Activated CD4-positive, CD25-positive, alpha-beta regulatory T cell treated with anti-CD3 and anti-CD28 coated beads, Interleukin-2, amount 50 U/mL, for 24 hours (primary cell): Measurements from ENCODE around the gene KCNK10.

Source experiments
- ATAC-seq, 2 donors: fragments of 150-1000 bp; cut with Tn5 transposase; one replicate each; pipeline ENCODE4 v1.10.0; 2021; ENCODE audit warnings: mild to moderate bottlenecking in 1 of 2, moderate library complexity in 1 of 2

Gene KCNK10

DNA sequence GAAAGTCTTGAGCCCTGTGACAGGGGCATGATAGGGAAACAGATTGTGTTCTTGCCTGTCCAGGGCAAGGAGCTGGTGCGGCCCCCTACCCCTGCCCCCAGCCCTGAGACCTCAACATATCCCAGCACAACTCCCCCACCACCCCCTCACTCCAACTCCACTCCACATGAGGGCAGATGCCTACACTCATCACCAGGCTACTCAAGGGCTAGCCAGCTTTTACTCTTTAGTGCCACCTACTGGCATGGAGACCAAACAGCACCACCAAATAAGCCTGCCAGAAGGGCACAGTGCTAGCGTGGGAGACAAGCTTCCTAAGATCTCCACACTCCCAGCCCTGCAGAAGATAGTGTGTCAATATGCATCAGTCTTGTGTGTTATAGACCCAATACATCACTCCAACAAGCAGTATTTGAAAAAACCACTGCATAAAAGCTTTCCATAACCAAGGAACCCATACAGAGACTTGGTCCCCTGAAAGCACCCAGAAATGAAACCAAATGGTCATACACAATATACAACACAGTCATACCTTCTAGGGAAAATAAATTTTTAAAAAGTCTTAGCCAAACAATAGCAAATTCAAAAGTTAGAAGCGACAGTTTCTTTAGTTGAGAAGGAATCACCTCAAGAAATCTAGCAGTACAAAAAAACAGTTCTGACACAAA lies 154.4 kb downstream of the KCNK10 start:
- ATAC-seq: peak; percentile 62 to 81

DNA sequence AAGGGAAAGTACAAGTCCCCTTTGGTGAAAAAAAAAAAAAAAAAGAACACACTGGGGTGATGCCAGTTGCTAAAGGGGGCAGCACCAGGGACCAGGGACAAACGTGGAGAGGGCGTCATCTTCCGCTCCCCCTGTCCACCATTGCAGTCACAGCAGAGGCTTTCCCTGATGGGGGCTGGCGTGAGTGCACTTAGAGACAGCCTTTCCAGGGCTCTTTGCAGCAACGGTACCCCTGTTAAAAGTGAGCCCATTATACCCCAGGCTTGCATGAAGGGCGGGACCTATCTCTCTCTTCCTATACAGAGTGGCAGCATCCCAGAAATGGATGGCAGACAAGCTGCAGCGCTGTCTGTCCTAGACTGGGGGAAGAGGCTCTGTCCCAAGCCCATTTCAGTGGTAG lies 155.0 kb downstream of the KCNK10 start:
- ATAC-seq: no peak

DNA sequence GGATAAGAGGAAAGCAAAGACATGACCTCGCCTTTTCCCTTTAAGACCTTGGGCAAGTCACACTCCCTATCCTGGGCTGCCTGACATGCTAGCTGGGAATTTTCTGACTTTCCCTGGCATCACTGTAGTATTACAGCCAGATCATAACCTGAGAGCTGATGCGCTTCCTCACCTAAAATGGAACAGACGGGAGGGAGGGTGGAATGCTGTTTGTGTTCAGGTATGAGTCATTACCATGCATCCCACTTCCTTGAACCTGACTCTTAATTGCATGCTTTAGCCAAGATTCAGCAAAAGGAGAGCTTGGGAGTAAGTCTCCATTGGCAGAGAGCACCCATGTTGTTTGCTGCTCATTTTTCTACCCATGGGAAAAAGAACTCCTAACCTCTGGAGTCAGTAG lies 156.5 kb downstream of the KCNK10 start:
- no peak for ATAC-seq

DNA sequence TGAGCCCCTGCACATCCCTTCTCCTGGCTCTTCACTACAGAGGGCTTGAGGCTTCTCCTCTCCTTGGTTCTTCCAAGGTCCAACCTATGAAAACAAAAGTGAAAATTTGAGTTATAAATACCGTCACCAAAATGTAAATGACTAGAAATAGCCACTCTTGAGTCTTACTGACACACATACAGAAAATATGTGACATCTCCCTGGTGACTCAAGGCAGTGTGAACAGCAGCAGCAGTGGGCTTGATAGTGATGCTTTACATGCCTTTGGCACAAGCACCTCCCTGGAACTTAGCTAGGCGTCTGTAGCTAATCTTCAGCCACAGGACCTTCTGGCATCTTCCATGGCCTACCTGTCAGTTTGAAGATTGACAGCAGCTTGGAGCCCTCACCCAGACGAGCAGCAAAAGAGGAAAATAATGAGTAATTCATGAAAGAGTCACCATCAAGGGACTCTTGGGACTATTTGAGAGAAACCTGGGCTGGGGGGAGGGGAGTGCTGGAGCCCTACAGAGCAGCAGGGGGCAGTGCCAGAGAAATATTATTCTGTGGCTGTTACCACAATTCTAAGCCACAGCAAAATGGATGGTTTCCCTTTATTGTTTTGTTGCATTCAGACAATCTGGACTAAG lies 158.0 kb downstream of the KCNK10 start:
- peak; percentile 32 to 49 for ATAC-seq

DNA sequence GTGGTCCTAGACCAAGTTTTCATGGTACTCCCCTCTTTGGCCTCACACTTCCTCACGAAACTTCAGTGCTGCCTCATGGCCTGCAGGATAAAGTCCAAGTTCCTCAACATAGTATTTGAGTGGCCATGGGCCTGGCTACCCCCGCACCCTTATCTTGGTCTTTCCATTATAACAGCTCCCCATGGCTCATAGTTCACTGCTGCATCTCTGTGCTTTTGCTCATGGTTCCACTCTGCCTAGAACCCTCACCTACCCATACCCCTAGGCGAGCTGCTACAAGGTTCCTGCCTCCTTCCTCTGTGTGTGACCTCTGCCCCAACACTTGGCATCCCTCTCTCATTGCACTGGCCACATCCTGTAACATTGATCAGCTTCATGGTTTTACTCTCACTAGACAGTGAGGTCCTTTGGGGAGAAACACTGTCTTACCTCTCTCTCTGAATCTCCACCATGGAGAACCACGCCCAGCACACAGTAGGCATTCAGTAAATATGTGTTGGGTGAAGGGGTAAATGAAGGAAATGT lies 159.3 kb downstream of the KCNK10 start:
- ATAC-seq: no peak

DNA sequence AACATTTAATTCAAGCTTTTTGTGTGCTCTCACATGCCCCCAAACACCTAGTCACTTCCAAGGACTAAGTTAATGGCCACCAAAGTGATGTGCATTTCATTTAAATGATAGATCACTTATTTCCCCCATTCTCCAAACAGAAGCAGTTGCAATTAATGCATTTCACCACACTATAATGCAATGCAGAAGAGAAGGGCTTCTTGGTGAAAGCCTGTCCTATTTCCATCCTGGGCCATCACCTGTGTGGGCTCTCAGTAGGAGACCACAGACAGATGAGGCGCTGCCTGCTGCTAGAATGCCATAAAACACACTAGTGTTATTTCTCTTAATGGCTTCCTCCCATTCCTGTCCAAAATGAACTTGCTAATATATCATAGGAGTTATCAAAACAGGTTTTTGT lies 166.9 kb downstream of the KCNK10 start:
- ATAC-seq: no peak

DNA sequence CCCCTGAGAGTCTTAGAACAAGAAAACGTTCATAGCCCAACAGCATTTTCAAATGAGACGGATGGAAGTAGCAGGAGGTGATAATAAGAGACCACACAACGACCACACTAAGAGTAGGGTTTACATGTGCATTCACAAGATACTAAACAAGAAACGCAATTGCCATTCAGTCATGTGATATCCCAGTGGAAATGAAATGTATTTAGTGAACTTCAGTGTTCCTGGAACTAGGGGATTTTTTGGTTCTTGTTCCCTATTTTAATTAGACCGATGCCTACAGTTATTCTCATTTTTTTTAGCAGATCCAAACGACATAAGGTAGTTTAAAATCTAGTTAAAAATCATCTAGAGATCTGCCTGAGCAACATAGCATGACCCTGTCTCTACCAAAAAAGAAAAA lies 168.1 kb downstream of the KCNK10 start:
- ATAC-seq: no peak

DNA sequence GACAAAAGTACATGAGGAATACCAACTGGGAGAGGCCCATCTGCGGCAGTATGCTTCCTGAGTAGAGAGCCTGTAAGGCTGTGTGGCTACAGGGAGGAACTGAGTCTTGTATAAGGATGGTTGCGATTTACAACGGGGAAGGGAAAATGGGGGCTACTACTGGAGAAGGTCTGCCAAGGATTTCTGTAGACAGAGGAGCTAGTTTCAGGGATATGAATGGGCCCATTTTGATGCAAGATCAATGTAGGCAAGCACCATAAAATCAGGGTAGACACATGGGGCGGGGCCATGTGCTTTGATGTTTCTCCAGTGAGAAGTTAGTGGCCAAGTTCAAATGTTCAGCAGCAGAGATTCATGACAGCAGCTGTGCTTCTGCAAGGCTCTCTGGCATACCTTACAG lies 168.7 kb downstream of the KCNK10 start:
- ATAC-seq: no peak

DNA sequence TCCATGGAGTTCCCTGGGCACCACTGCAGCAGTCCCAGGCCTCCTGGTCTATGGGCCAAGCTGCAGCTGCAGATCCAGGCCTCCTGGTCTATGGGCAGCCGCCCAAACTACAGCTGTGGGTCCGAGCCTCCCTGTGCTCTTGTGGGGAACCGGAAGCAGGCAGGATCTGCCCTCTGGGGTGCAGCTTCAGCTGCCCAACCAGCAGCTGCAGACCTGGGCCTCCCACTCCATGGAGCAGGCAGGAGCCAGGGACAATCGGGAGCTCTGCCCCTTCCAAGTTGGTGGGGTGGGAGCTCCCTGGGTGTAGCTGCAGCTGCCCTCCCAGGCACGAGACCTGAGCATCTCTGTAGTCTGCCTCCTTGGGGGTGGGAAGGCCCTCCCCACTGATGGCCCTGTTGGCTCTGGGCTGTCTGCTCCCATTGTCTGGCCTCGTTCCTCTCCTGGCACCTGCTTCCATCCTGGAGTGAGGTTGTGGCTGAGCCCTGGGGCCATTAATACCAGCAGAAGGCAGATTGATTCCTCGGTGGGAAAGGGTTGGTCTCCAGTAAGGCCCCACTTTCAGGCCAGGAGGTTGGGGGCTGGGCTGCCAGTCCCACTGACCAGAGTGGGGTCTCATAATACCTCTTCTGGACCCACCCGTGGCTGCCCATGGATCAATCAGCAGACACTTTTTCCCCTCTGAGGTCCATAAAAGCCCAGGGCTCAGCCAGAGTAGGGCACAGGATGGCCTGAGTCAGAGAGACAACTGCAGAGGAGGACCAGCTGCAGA lies 176.0 kb downstream of the KCNK10 start:
- ATAC-seq: no peak

DNA sequence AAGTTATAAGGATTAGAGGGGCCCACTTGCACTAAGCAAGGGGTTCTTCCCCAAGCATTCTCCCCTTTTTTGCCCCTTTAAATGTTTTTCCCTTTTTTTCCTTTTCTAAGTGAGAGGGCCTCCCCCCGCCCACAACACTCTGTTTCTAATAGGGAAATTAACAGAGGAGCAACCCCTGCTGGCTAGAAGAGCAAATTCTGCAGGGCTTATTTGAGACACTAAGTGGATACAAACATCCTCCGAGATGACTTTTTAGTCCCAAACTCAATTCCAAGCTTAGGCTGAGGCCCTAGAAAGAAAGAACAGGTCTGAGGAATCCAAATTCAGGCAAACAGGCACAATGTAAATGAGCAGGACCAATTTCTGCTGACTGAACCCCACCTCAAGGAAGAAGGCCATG lies 179.3 kb downstream of the KCNK10 start:
- ATAC-seq: no peak

DNA sequence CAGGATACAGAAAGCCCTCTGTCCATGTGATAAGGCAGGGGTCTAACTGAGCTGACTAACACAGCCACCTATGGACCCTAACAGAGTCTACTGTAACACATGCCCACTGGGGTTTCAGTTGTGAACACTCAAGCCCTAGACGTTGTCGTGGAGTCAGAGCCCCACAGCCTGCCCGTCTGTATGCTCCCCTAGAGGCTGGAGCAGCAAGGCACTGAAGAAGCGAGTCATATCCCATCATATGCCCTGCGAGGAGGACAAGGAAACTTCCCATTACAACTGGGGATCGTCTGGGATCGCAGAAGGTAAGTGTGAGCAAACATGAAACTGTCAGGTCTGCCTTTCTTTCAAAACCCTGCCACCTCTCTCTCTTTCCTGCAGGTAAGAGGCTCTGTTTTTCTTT lies 180.1 kb downstream of the KCNK10 start:
- ATAC-seq: no peak

DNA sequence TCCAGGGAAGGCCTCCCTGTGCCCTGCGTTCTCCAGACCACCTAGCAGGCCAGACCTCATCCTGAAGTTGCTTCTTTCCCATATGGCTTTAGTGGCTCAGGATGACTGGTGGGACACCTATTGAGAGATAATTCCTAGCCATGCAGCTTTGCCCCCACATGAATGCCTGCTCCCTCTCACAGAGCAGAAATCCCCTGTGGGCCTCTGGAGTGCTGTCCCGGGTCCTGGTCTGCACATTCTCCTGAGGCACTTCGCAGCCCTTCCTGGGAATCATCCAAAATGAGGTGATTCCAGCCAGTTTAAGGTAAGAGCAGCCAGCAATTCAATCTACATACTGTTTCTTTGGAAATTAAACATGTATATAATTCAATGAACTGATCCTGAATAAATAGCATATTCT lies 182.2 kb downstream of the KCNK10 start:
- ATAC-seq: no peak

DNA sequence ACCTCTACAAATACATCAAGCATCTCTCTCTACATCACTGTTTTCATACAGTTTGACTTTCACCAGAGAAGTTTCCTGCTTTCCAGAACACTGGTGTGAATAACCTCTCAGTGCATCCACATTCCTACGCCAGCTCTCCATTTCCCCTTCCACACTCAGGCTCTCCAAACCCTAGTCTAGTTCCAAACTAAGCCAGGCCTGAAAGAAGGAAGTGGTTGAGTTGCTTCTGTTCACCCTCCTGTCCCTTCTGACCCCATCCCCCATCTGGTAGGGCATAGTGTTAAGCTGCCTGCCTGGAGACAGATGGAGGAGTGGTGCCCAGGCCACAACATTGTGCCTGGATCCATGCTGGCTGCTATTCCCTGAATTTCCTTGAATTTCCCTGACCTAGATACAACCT lies 185.7 kb downstream of the KCNK10 start:
- ATAC-seq: no peak
